KMS-11 (cell line): Measurements from ENCODE around the gene SMAD7.

Source experiments
- H2AFZ ChIP-seq: fragments of 200-600 bp; sonication (generic); 2 replicates; pipeline ENCODE4 v1.6.1; 2016; ENCODE audit warnings: antibody characterized with exemption, mixed run types, low read depth
- H3K27ac ChIP-seq: fragments of 200-600 bp; sonication (generic); 2 replicates; pipeline ENCODE4 v1.6.1; 2016; ENCODE audit warnings: mild to moderate bottlenecking, mixed run types
- H3K27me3 ChIP-seq: fragments of 200-600 bp; sonication (generic); 2 replicates; pipeline ENCODE4 v1.6.1; 2017; ENCODE audit warnings: mild to moderate bottlenecking, low read depth, mixed run types, moderate library complexity; ENCODE audit not compliant: insufficient read depth
- H3K36me3 ChIP-seq: fragments of 200-600 bp; sonication (generic); 2 replicates; pipeline ENCODE4 v1.6.1; 2017; ENCODE audit warnings: mild to moderate bottlenecking, mixed run types; ENCODE audit not compliant: insufficient read depth
- H3K4me1 ChIP-seq: fragments of 200-600 bp; sonication (generic); 2 replicates; pipeline ENCODE4 v1.6.1; 2016; ENCODE audit warnings: mild to moderate bottlenecking, low read depth, mixed run types; ENCODE audit not compliant: poor library complexity, severe bottlenecking
- H3K4me2 ChIP-seq: fragments of 200-600 bp; sonication (generic); 2 replicates; pipeline ENCODE4 v1.7.0; 2016; ENCODE audit warnings: mild to moderate bottlenecking, mixed run types
- H3K4me3 ChIP-seq: fragments of 200-600 bp; sonication (generic); IDR thresholded peaks from 2 replicates; pipeline ENCODE4 v1.6.1; 2017; ENCODE audit warnings: low read depth, low read length, mixed read lengths; ENCODE audit not compliant: insufficient read depth
- H3K79me2 ChIP-seq: fragments of 200-600 bp; sonication (generic); 2 replicates; pipeline ENCODE4 v1.6.1; 2016; ENCODE audit warnings: low read depth, mixed run types; ENCODE audit not compliant: insufficient read depth
- H3K9ac ChIP-seq: fragments of 200-600 bp; sonication (generic); 2 replicates; pipeline ENCODE4 v1.6.1; 2016; ENCODE audit warnings: mild to moderate bottlenecking, mixed run types
- H4K20me1 ChIP-seq: fragments of 200-600 bp; sonication (generic); 2 replicates; pipeline ENCODE4 v1.6.1; 2016; ENCODE audit warnings: mild to moderate bottlenecking, mixed run types; ENCODE audit not compliant: insufficient read depth
- TF ChIP-seq, protein P1 (sequence below): fragments of 200-600 bp; sonication (generic); conservative IDR thresholded peaks from 2 replicates; pipeline ENCODE4 v1.6.1; 2017; ENCODE audit warnings: low read depth, mild to moderate bottlenecking, antibody characterized with exemption, low read length, moderate library complexity, mixed read lengths

SMAD7 gene

DNA sequence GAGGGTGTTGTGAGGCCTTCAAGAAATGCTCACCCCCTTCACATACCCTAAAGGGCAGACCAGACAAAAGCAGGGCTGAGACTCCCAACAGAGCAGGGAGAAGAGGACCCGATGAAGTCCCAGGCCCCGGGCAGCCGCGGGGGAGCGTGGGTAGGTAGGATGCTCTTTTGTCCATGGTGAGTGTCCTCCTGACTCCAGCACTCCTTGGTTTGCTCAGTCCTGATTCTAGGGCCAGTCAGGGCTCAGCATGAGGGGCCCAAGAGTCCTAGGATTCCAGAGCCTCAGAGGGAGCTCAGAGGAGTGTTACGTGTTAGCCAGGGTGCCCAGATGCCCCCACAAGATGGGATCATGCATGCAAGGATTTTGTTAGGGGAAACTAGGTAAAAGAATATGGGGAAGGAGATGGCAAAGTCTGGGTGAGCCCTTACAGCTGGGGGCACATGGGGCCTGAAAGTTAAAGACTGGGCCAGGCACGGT is 64.8 kb downstream of the SMAD7 start:
- TF ChIP-seq, protein P1, sequence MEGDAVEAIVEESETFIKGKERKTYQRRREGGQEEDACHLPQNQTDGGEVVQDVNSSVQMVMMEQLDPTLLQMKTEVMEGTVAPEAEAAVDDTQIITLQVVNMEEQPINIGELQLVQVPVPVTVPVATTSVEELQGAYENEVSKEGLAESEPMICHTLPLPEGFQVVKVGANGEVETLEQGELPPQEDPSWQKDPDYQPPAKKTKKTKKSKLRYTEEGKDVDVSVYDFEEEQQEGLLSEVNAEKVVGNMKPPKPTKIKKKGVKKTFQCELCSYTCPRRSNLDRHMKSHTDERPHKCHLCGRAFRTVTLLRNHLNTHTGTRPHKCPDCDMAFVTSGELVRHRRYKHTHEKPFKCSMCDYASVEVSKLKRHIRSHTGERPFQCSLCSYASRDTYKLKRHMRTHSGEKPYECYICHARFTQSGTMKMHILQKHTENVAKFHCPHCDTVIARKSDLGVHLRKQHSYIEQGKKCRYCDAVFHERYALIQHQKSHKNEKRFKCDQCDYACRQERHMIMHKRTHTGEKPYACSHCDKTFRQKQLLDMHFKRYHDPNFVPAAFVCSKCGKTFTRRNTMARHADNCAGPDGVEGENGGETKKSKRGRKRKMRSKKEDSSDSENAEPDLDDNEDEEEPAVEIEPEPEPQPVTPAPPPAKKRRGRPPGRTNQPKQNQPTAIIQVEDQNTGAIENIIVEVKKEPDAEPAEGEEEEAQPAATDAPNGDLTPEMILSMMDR = no peak
- no peak overlapping the region for H3K27ac ChIP-seq
- H3K36me3 ChIP-seq = no peaks in the 10 kb centered on the region
- peaks cover 4% of the 10 kb centered on the region for H3K4me1 ChIP-seq
- no peak overlapping the region for H3K4me3 ChIP-seq
- H3K4me2 ChIP-seq = no peak overlapping the region
- no peak overlapping the region for H3K9ac ChIP-seq
- no peak overlapping the region for H2AFZ ChIP-seq
- no peaks in the 10 kb centered on the region for H4K20me1 ChIP-seq
- no peaks in the 10 kb centered on the region for H3K27me3 ChIP-seq
- H3K79me2 ChIP-seq = no peaks in the 10 kb centered on the region

DNA sequence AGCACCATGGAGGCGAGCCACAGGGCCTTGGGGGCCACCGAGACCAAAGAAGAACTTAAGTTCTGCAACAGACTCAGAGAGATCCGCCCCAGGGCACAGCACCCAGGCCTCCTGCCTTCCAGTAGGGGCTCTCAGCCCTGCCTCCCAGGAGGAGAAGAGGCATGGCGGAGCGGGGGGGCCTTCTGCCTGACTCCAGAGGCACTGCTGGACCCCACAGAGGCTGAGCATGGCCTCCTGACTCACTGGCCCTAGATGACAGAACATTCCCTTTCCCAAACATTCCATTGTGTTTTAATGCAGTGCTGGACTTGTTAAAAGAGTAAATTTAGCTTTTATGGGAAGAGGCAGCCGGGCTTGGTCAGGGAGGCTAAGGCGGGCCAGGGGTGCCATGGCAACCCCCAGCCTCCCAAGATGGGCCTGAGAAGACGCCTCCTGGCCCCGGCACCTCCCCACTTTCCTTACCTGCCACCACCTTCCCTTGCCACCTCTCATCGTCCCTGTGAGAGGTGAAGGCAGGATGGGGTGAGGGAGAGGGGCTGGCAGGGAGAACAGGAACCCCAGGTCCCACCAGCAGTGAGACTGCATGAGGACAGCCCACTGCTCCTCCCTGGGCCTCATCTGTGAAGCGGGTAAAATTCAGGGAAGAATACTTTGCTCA is 65.4 kb downstream of the SMAD7 start:
- Histone ChIP-seq H2AFZ (no peak overlapping the region), H3K4me1 (no peaks in the 10 kb centered on the region), H3K27me3 (no peaks in the 10 kb centered on the region), H3K27ac (no peak overlapping the region), H3K4me2 (no peak overlapping the region), H3K4me3 (no peak overlapping the region), H3K36me3 (no peaks in the 10 kb centered on the region), H3K79me2 (no peaks in the 10 kb centered on the region), H3K9ac (no peak overlapping the region), H4K20me1 (no peaks in the 10 kb centered on the region)
- TF ChIP-seq, protein P1 = no peak

DNA sequence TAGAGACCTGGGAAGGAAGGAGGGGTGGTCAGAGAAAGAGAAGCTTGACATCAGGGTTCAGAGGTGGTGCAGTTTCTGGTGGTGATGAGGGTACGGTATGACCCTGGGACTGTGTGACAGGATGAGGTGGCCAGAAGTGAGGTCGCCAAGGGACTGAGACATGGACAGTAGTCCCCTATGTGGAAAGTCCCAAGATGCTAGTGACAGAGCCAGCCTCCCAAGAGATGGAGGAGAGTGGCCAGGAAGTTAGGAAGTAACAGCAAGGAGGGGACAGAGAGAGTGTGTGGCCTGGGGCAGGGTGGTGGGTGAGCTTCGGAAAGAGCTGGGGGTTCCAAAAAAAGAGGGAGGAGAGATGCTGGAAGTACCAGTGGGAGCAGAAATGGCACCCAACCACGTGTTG is 66.0 kb downstream of the SMAD7 start:
- TF ChIP-seq, protein P1 = no peak
- no peak overlapping the region for H3K4me3 ChIP-seq
- no peak overlapping the region for H3K9ac ChIP-seq
- no peak overlapping the region for H2AFZ ChIP-seq
- no peak overlapping the region for H3K4me2 ChIP-seq
- no peaks in the 10 kb centered on the region for H3K4me1 ChIP-seq
- no peaks in the 10 kb centered on the region for H3K27me3 ChIP-seq
- no peaks in the 10 kb centered on the region for H3K36me3 ChIP-seq
- no peaks in the 10 kb centered on the region for H3K79me2 ChIP-seq
- no peaks in the 10 kb centered on the region for H4K20me1 ChIP-seq
- H3K27ac ChIP-seq = no peak overlapping the region

DNA sequence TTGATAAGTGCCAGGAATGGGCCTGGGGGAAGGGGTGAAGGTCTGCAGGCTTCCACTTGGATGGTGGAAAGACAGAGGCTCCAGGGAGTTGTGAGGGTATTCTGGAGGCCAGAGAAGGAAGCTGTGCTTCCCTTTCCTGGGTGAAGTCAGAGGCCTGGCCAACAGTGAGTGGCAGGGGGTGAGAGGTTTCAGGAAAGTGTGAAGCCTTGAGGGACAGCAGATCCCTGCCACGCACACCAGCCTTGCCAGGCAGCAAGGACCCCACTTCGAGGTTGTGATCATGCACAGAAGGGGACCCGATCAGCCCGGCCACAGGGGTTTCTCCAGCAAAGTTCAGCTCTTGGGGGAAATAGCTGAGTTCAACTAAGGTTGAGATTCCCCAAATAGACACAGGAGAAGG is 66.5 kb downstream of the SMAD7 start:
- Histone ChIP-seq H3K4me3 (no peak overlapping the region), H4K20me1 (no peaks in the 10 kb centered on the region), H3K4me1 (no peaks in the 10 kb centered on the region), H3K36me3 (no peaks in the 10 kb centered on the region), H2AFZ (no peak overlapping the region), H3K27ac (no peak overlapping the region), H3K79me2 (no peaks in the 10 kb centered on the region), H3K9ac (no peak overlapping the region), H3K27me3 (no peaks in the 10 kb centered on the region), H3K4me2 (no peak overlapping the region)
- TF ChIP-seq, protein P1 = no peak
